HepG2 (cell line): ENCODE measurements around the gene ZNF91. TPM values are rescaled to one million over a fixed set of nuclear protein-coding genes. Genes with fewer than 3 reads are reported as not detected.

Experiments
- AHDC1 ChIP-seq: sonication (generic); formaldehyde crosslinking; IDR thresholded peaks from 2 replicates; pipeline ENCODE4 v1.5.1; 2020; ENCODE audit warnings: mild to moderate bottlenecking, missing genetic modification reagents, borderline replicate concordance
- ARID3A ChIP-seq: IDR thresholded peaks from 2 replicates; pipeline ENCODE4 v1.6.1; 2012; ENCODE audit warnings: low read depth, low read length, improper control_type of control experiment
- FOXA1 ChIP-seq, 2 experiments: fragments of 450-650 bp in 1 of 2; sonication (generic) in 1 of 2; formaldehyde crosslinking in 1 of 2; IDR thresholded peaks; 2 replicates each; pipeline versions ENCODE4 v1.4.0 to v1.6.1; 2016 to 2020; ENCODE audit warnings: missing genetic modification reagents in 1 of 2
- GFI1 ChIP-seq: sonication (generic); formaldehyde crosslinking; IDR thresholded peaks from 2 replicates; pipeline ENCODE4 v1.5.0; 2020; ENCODE audit warnings: missing genetic modification reagents, mild to moderate bottlenecking, borderline replicate concordance
- JARID2 ChIP-seq: sonication (generic); formaldehyde crosslinking; IDR thresholded peaks from 2 replicates; pipeline ENCODE4 v1.8.1; 2023; ENCODE audit warnings: missing genetic modification reagents, inconsistent platforms; ENCODE audit not compliant: insufficient replicate concordance
- KDM2A ChIP-seq: sonication (generic); formaldehyde crosslinking; IDR thresholded peaks from 2 replicates; pipeline ENCODE4 v1.4.0; 2020; ENCODE audit warnings: low read depth, missing genetic modification reagents, borderline replicate concordance
- KDM5B ChIP-seq: sonication (generic); formaldehyde crosslinking; IDR thresholded peaks from 2 replicates; pipeline ENCODE4 v1.4.0; 2020; ENCODE audit warnings: missing genetic modification reagents, mild to moderate bottlenecking, borderline replicate concordance
- MIXL1 ChIP-seq: IDR thresholded peaks from 2 replicates; pipeline ENCODE4 v1.6.1; 2016
- MLX ChIP-seq: IDR thresholded peaks from 2 replicates; pipeline ENCODE4 v1.6.1; 2016
- MTERF4 ChIP-seq: sonication (generic); formaldehyde crosslinking; IDR thresholded peaks from 2 replicates; pipeline ENCODE4 v1.8.0; 2023; ENCODE audit warnings: mild to moderate bottlenecking, missing genetic modification reagents
- SPEN ChIP-seq: sonication (generic); formaldehyde crosslinking; IDR thresholded peaks from 2 replicates; pipeline ENCODE4 v1.5.1; 2020; ENCODE audit warnings: low read depth, mild to moderate bottlenecking, missing genetic modification reagents
- TERF1 ChIP-seq: sonication (generic); formaldehyde crosslinking; IDR thresholded peaks from 2 replicates; pipeline ENCODE4 v1.8.0; 2022; ENCODE audit warnings: mild to moderate bottlenecking, missing genetic modification reagents, moderate library complexity
- TFDP2 ChIP-seq: sonication (generic); formaldehyde crosslinking; IDR thresholded peaks from 2 replicates; pipeline ENCODE4 v1.4.0; 2020; ENCODE audit warnings: missing genetic modification reagents
- ZNF24 ChIP-seq: fragments of 450-650 bp; IDR thresholded peaks from 2 replicates; pipeline ENCODE4 v1.6.1; 2017; ENCODE audit warnings: antibody characterized with exemption, mild to moderate bottlenecking
- ZNF3 ChIP-seq: IDR thresholded peaks from 2 replicates; pipeline ENCODE4 v1.7.0; 2017; ENCODE audit warnings: inconsistent platforms
- ZNF331 ChIP-seq: sonication (generic); formaldehyde crosslinking; IDR thresholded peaks from 2 replicates; pipeline ENCODE4 v1.4.0; 2020; ENCODE audit warnings: missing genetic modification reagents
- polyA plus RNA-seq, 8 experiments: library from polyadenylated mRNA; depleted of rRNA in 3 of 8; stranded (reverse) in 7 of 8; unstranded in 1 of 8; fragments of >200 nt; fragmentation: Illumina TruSeq in 4 of 8; extraction: Trizol in 4 of 8; gene quantifications; 2 replicates each; pipeline versions ENCODE4 v1.2.1 to v1.2.3, GENCODE V29; 2011 to 2016; ENCODE audit warnings: low read depth in 4 of 8, missing spikeins in 1 of 8, mixed read lengths in 1 of 8; ENCODE audit not compliant: insufficient read depth in 1 of 8
- total RNA-seq, 5 experiments: library from RNA; depleted of rRNA; stranded (reverse); fragments of >200 nt; fragmentation: Illumina TruSeq; extraction: Trizol; gene quantifications; 2 replicates each; pipeline ENCODE4 v1.2.3, GENCODE V29; 2016; ENCODE audit warnings: low read depth in 1 of 5

Gene ZNF91
- total and polyA plus RNA-seq, 2 of the 13 experiments (the other 11 are each of a cell fraction or from before 2014, with no cell fraction given), result 19.4 to 21.5 TPM

- no peak for TF ChIP-seq KDM2A (CRISPR knock-in tag)
- TF ChIP-seq MLX (CRISPR knock-in tag), result no peak
- no peak for TF ChIP-seq KDM5B (CRISPR knock-in tag)
- peak; percentile 33; the same call in 1 of the 2 replicates for TF ChIP-seq AHDC1 (CRISPR knock-in tag)
- no peak for TF ChIP-seq GFI1
- TF ChIP-seq ARID3A, result peak; percentile 72
- no peak for TF ChIP-seq ZNF24
- no peak for TF ChIP-seq ZNF3 (CRISPR knock-in tag)
- peak; percentile 47; the same call in 1 of the 2 replicates for TF ChIP-seq ZNF331
- peak; percentile 66 for TF ChIP-seq MIXL1 (CRISPR knock-in tag)
- no peak for TF ChIP-seq SPEN (CRISPR knock-in tag)
- TF ChIP-seq TFDP2 (CRISPR knock-in tag), result no peak
- TF ChIP-seq JARID2 (CRISPR knock-in tag), result no peak
- TF ChIP-seq TERF1 (CRISPR knock-in tag), result no peak
- TF ChIP-seq MTERF4, result no peak
- TF ChIP-seq FOXA1 (IDR thresholded peaks at IDR 0.05), result no peak
- TF ChIP-seq FOXA1 (CRISPR knock-in tag; IDR thresholded peaks at IDR 0.05), result peak; percentile 68
Observed at GRCh38 chr19:23403581-23404324, 8.5 kb upstream of the ZNF91 start (continued).
